ENCODE measurements around the gene IFIT2. TPM values are rescaled to one million over a fixed set of nuclear protein-coding genes. Genes with fewer than 3 reads are reported as not detected.
"Not testable (repeated sequence)": the region's sequence is repeated elsewhere in the genome, so short reads cannot be mapped to it uniquely, and the experiment has no call there.

The IFIT2 gene
- total and polyA plus RNA-seq, 4 donors = 9.1 to 16.3 (median 12.4) TPM

DNA sequence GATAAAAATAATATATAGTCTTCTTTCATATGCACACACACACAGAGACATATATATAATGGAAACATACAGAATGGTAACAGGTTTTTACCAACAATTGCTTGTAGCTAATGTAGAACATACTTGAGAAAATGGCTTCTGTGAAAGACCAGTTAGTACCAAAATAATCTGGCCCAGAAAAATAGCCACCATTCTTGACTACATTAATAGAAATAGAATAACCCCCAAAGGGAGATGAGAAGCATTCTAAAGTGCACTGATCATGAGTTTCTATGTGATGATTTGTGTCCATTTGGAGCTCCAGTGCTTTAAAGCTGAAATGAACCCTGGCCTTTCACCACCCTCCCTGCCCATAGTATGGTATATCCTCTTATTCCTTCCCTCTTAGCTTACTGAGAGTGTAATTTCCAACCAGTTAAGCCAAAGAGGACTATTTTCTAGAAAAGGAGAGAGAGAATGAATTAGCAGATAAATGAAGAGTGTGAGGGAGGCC, 22.9 kb upstream of the IFIT2 start:
- H3K4me1 ChIP-seq (ENCODE audit: control insufficient read depth, insufficient read depth, low read length) = peaks cover 8% of the 10 kb centered on the region
- no peak overlapping the region for H3K4me3 ChIP-seq (ENCODE audit: low read depth, low read length)
- no peaks in the 10 kb centered on the region for H3K27me3 ChIP-seq (ENCODE audit: control insufficient read depth, insufficient read depth, low read length)
- no peaks in the 10 kb centered on the region for H3K36me3 ChIP-seq (ENCODE audit: control insufficient read depth, insufficient read depth, low read length)
- H3K27ac ChIP-seq (ENCODE audit: low read depth, low read length) = peak overlapping the region; percentile 69
- no peaks in the 10 kb centered on the region for H3K9me3 ChIP-seq (ENCODE audit: control insufficient read depth, insufficient read depth, low read length)
- no peak for DNase-seq (ENCODE audit: low read depth in 4 of 6, low spot score in 6 of 6)

DNA sequence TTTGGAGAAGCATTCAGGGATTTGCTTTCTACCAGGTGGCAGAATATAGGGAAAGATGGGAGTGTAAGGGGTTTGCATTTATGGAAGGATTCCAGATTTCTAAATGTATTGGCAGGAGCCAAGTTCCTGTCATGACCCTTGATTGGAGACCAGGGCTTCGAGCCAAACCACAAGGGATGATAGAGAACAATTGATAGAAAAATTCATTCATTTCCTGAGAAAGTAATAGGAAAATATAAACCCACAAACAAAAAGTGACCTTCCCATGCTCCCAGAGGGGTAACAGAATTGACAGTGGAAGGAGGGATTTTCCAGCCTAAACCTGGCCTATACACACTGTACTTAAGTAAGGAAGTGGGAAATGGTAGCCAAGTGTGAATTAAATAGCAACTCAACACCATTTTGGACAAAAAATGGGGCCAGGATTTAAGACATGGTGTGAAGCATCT, 22.4 kb upstream of the IFIT2 start:
- Histone ChIP-seq H3K9me3 (ENCODE audit: control insufficient read depth, insufficient read depth, low read length) (no peaks in the 10 kb centered on the region), H3K27me3 (ENCODE audit: control insufficient read depth, insufficient read depth, low read length) (no peaks in the 10 kb centered on the region), H3K4me3 (ENCODE audit: low read depth, low read length) (no peak overlapping the region), H3K27ac (ENCODE audit: low read depth, low read length) (peak overlapping the region; percentile 69), H3K36me3 (ENCODE audit: control insufficient read depth, insufficient read depth, low read length) (no peaks in the 10 kb centered on the region), H3K4me1 (ENCODE audit: control insufficient read depth, insufficient read depth, low read length) (peaks cover 12% of the 10 kb centered on the region)
- no CpG with 5 or more reads among the region's 1 CpG for WGBS (ENCODE audit: insufficient coverage)
- DNase-seq (ENCODE audit: low read depth in 4 of 6, low spot score in 6 of 6) = no peak

DNA sequence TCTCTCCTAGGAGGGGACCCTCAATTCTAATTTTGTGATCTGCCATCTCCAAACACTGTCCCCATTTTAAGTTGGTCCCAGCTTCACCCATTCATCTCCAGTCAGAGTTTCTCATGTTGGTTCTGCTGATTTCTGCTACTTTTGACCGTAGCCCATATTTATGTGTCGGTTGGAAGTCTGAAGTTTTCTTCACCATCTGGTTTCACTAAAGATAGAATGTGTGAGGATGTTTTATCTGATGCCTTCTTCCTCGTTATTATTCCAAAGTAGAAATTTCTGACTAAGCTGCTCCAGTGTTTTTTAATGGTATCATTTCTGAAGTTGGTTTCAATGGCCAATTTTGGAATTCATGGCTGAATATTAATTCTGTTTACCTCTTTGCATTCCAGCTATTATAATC, 21.3 kb upstream of the IFIT2 start:
- no peak for DNase-seq (ENCODE audit: low read depth in 4 of 6, low spot score in 6 of 6)
- Histone ChIP-seq H3K27ac (ENCODE audit: low read depth, low read length) (peak overlapping the region; percentile 61), H3K36me3 (ENCODE audit: control insufficient read depth, insufficient read depth, low read length) (no peaks in the 10 kb centered on the region), H3K9me3 (ENCODE audit: control insufficient read depth, insufficient read depth, low read length) (no peaks in the 10 kb centered on the region), H3K4me1 (ENCODE audit: control insufficient read depth, insufficient read depth, low read length) (peaks cover 16% of the 10 kb centered on the region), H3K4me3 (ENCODE audit: low read depth, low read length) (no peak overlapping the region), H3K27me3 (ENCODE audit: control insufficient read depth, insufficient read depth, low read length) (no peaks in the 10 kb centered on the region)
- WGBS (ENCODE audit: insufficient coverage) = no CpG with 5 or more reads among the region's 3 CpGs

DNA sequence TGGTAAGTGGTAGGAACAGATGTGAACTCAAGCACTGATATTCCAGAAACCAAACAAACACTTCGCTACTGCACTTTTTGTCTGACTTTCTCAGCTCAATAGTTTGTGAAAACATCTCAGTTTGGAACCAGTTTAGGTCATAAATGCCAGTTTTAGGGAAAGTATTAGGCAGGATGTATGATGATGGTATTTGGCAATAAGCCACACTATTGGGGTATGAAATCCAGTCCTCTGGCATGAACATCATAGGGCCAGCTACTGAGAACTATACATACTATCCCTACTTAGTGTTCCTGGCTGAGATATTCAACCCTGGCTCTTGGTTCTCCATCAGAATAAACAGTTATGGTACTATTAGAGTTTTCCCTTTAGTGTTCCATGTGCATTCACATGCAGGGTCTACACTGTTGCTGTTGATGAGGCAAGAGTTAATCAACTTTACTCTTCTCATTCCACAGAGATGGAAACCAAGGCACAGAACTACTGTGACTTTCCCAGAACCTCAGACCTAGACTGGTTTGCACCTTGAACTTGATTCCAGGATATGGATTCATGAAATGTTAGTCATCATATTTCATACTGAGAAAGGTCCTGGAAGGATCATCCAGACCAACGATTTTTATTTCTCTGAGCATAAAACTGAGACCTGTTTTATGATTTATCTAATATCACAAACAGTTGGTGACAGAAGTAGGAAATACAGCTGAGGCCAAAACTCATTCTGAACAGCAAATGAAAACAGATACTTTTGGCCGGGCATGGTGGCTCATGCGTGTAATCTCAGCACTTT, 20.0 kb upstream of the IFIT2 start:
- no peaks in the 10 kb centered on the region for H3K27me3 ChIP-seq (ENCODE audit: control insufficient read depth, insufficient read depth, low read length)
- DNase-seq (ENCODE audit: low read depth in 4 of 6, low spot score in 6 of 6) = no peak

DNA sequence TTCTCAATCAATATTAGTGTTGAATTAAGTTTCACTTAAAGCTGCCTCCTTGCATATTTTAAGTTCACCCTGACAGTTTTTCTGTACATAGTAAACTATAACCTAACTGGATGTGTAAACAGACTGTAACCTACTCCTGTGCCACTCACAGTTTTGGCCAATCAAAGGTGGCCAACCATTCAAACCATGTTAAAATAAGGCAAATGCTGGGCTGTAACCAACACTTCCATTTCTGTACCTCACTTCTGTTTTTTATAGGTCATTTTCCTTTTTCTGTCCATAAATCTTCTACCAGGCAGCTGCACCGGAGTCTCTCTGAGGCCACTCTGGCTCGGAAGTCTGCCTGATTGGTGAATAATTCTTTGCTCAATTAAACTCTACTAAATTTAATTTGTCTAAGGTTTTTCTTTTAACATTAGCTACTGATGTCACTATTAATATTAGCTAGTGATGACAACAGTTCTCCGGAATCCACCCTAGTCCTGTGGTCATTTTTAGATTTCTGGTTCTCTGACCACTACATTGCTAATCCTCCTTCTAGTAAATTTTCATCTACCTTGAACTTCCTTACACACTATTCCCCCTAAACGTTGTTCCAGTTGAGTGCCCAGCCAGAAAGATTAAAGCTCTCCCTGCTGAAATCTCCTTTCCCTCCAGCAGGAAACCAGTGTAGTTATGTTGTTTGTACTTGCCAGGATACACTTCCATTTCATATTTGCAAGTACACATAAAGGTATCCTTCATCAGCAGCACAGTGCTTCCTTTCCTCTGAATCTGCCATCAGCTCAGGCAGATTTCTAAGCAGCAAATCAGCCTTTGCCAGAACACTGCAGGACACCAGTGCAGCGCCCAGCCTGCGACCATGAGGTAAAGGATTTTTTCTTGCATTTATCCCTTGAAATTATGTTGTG, 18.6 kb upstream of the IFIT2 start:
- H3K27ac ChIP-seq (ENCODE audit: low read depth, low read length) = peak overlapping the region; percentile 93
- no peaks in the 10 kb centered on the region for H3K27me3 ChIP-seq (ENCODE audit: control insufficient read depth, insufficient read depth, low read length)
- no peaks in the 10 kb centered on the region for H3K9me3 ChIP-seq (ENCODE audit: control insufficient read depth, insufficient read depth, low read length)
- H3K4me1 ChIP-seq (ENCODE audit: control insufficient read depth, insufficient read depth, low read length) = peaks cover 16% of the 10 kb centered on the region
- H3K36me3 ChIP-seq (ENCODE audit: control insufficient read depth, insufficient read depth, low read length) = no peaks in the 10 kb centered on the region
- peak in 4 of 6 donors; percentile 20 to 81 (median 46) for DNase-seq (ENCODE audit: low read depth in 4 of 6, low spot score in 6 of 6)
- 31% methylated on average over 3 of the region's 6 CpGs for WGBS (ENCODE audit: insufficient coverage)
- H3K4me3 ChIP-seq (ENCODE audit: low read depth, low read length) = peak overlapping the region; percentile 4

More for the DNA sequence above, 20.0 kb upstream of the IFIT2 start:
- Histone ChIP-seq H3K4me1 (ENCODE audit: control insufficient read depth, insufficient read depth, low read length) (peaks cover 16% of the 10 kb centered on the region), H3K36me3 (ENCODE audit: control insufficient read depth, insufficient read depth, low read length) (no peaks in the 10 kb centered on the region), H3K9me3 (ENCODE audit: control insufficient read depth, insufficient read depth, low read length) (no peaks in the 10 kb centered on the region), H3K4me3 (ENCODE audit: low read depth, low read length) (no peak overlapping the region), H3K27ac (ENCODE audit: low read depth, low read length) (no peak overlapping the region)
- WGBS (ENCODE audit: insufficient coverage) = 94% methylated on average over 2 of the region's 4 CpGs

DNA sequence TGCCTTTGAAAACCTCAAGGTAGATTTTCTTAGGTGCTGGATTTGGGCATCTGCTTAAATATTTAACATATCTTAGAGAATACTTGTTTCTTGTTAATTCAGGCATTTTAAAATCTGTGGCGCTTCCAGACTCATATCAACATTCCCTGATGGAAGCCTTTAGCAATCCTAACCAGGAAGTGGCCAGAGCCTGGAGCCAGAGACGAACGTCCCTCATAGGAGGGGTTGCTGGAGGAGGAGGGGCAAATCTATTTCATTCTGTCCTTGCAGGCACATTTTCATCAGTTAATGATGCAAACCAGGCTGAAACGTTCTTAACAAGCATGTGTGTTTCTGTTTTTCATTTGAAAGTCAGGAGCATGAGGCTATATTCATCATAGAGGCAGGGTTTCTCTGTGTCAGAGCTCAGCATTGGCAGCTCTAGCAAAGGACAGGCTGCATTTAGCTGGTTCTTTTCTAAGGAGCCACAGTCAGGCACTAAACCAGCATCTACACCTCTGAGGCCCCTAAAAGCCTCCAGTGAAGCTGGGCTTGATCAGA, 17.8 kb upstream of the IFIT2 start:
- peak in 3 of 6 donors; percentile 26 to 86 (median 78) for DNase-seq (ENCODE audit: low read depth in 4 of 6, low spot score in 6 of 6)
- Histone ChIP-seq H3K4me3 (ENCODE audit: low read depth, low read length) (peak overlapping the region; percentile 4), H3K27ac (ENCODE audit: low read depth, low read length) (peak overlapping the region; percentile 93), H3K9me3 (ENCODE audit: control insufficient read depth, insufficient read depth, low read length) (no peaks in the 10 kb centered on the region), H3K36me3 (ENCODE audit: control insufficient read depth, insufficient read depth, low read length) (no peaks in the 10 kb centered on the region), H3K4me1 (ENCODE audit: control insufficient read depth, insufficient read depth, low read length) (peaks cover 16% of the 10 kb centered on the region), H3K27me3 (ENCODE audit: control insufficient read depth, insufficient read depth, low read length) (no peaks in the 10 kb centered on the region)
- WGBS (ENCODE audit: insufficient coverage) = 0% methylated on average over 3 of the region's 4 CpGs

DNA sequence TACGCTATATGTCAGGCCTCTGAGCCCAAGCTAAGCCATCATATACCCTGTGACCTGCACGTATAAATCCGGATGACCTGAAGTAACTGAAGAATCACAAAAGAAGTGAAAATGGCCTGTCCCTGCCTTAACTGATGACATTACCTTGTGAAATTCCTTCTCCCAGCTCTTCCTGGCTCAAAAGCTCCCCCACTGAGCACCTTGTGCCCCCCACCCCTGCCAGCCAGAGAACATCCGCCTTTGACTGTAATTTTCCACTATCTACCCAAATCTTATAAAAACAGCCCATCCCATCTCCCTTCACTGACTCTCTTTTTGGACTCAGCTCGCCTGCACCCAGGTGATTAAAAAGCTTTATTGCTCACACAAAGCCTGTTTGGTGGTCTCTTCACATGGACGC, 17.1 kb upstream of the IFIT2 start:
- not testable (repeated sequence) for H3K27me3 ChIP-seq (ENCODE audit: control insufficient read depth, insufficient read depth, low read length); DNase-seq (ENCODE audit: low read depth in 4 of 6, low spot score in 6 of 6); H3K36me3 ChIP-seq (ENCODE audit: control insufficient read depth, insufficient read depth, low read length); H3K9me3 ChIP-seq (ENCODE audit: control insufficient read depth, insufficient read depth, low read length); H3K4me3 ChIP-seq (ENCODE audit: low read depth, low read length)
- peaks cover 16% of the 10 kb centered on the region for H3K4me1 ChIP-seq (ENCODE audit: control insufficient read depth, insufficient read depth, low read length)
- WGBS (ENCODE audit: insufficient coverage) = 92% methylated on average over 6 of the region's 6 CpGs
- peak overlapping the region; percentile 93 for H3K27ac ChIP-seq (ENCODE audit: low read depth, low read length)

DNA sequence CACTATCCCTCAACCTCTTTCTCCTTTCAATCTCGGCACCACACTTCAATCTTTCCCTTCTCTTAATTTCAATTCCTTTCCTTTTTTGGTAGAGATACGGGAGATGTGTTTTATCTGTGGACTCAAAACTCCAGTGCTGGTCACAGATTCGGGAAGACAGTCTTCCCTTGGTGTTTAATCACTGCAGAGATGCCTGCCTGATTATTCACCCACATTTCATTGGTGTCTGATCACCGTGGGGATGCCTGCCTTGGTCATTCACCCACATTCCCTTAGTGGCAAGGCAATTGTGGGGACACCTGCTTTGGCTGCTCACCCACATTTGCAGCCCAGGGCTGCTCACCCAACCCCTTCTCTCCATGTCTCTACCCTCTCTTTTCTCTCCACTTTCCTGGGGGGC, 16.5 kb upstream of the IFIT2 start:
- 79% methylated on average over 3 of the region's 4 CpGs for WGBS (ENCODE audit: insufficient coverage)
- DNase-seq (ENCODE audit: low read depth in 4 of 6, low spot score in 6 of 6); H3K4me3 ChIP-seq (ENCODE audit: low read depth, low read length); H3K9me3 ChIP-seq (ENCODE audit: control insufficient read depth, insufficient read depth, low read length); H3K27me3 ChIP-seq (ENCODE audit: control insufficient read depth, insufficient read depth, low read length); H3K27ac ChIP-seq (ENCODE audit: low read depth, low read length); H3K36me3 ChIP-seq (ENCODE audit: control insufficient read depth, insufficient read depth, low read length): not testable (repeated sequence)
- peaks cover 16% of the 10 kb centered on the region for H3K4me1 ChIP-seq (ENCODE audit: control insufficient read depth, insufficient read depth, low read length)

DNA sequence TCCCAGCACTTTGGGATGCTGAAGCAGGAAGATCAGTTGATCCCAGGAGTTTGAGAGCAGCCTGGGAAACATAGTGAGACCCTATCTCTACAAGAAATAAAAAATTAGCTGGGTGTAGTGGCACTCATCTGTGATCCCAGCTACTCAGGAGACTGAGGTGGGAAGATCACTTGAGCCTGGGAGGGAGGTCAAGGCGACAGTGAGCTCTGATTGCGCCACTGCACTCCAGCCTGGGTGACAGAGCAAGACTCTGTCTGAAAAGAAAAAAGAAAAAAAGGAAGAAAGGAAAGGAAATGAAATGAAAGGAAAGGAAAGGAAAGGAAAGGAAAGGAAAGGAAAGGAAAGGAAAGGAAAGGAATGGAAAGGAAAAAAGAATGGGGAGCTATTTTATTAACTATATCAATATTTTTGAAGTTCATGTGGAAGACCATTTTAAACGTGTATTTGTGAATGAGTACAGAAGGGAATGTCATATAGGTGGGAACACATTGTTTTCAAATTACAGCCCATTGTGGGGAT, 7.1 kb upstream of the IFIT2 start:
- Histone ChIP-seq H3K9me3 (ENCODE audit: control insufficient read depth, insufficient read depth, low read length) (peaks cover 6% of the 10 kb centered on the region), H3K27me3 (ENCODE audit: control insufficient read depth, insufficient read depth, low read length) (no peaks in the 10 kb centered on the region), H3K27ac (ENCODE audit: low read depth, low read length) (no peak overlapping the region), H3K4me1 (ENCODE audit: control insufficient read depth, insufficient read depth, low read length) (peaks cover 4% of the 10 kb centered on the region), H3K4me3 (ENCODE audit: low read depth, low read length) (no peak overlapping the region), H3K36me3 (ENCODE audit: control insufficient read depth, insufficient read depth, low read length) (peaks cover 3% of the 10 kb centered on the region)
- 76% methylated on average over 3 of the region's 3 CpGs for WGBS (ENCODE audit: insufficient coverage)
- DNase-seq (ENCODE audit: low read depth in 4 of 6, low spot score in 6 of 6) = no peak
